ENCODE results near the gene TJP2.

TJP2 gene

GRCh38 chr9:69173891-69174615 is at the start of gene TJP2:
TJP2 (plus strand) TSS chr9:69174277; CDS start chr9:69174373, 96 bp downstream.
- peak; percentile 52 for DNase-seq

GRCh38 chr9:69130456-69131441 is 43.3 kb upstream of the TJP2 start:
- no peak for DNase-seq

GRCh38 chr9:69131682-69132081 is 42.4 kb upstream of the TJP2 start:
- no peak for DNase-seq

- DNase-seq: no peak
Measured at GRCh38 chr9:69132361-69132760, 41.7 kb upstream of the TJP2 start.

- DNase-seq: no peak
Measured at GRCh38 chr9:69134412-69134811, 39.7 kb upstream of the TJP2 start.

GRCh38 chr9:69136185-69136584 is 37.9 kb upstream of the TJP2 start:
- DNase-seq: no peak

GRCh38 chr9:69136779-69137178 is 37.3 kb upstream of the TJP2 start:
- no peak for DNase-seq

GRCh38 chr9:69137311-69137710 is 36.8 kb upstream of the TJP2 start:
- DNase-seq: no peak

- no peak for DNase-seq
Measured at GRCh38 chr9:69139596-69139995, 34.5 kb upstream of the TJP2 start.

- DNase-seq: no peak
Measured at GRCh38 chr9:69140123-69140735, 33.8 kb upstream of the TJP2 start.

GRCh38 chr9:69141851-69142250 is 32.2 kb upstream of the TJP2 start:
- no peak for DNase-seq

- no peak for DNase-seq
Measured at GRCh38 chr9:69143291-69143690, 30.8 kb upstream of the TJP2 start.

- no peak for DNase-seq
Measured at GRCh38 chr9:69145144-69145715, 28.8 kb upstream of the TJP2 start.

GRCh38 chr9:69147041-69147834 is 26.8 kb upstream of the TJP2 start:
- DNase-seq: no peak

- DNase-seq: peak; percentile 11
Measured at GRCh38 chr9:69149321-69149807, 24.7 kb upstream of the TJP2 start.

- no peak for DNase-seq
Measured at GRCh38 chr9:69151506-69151905, 22.6 kb upstream of the TJP2 start.

- no peak for DNase-seq
Measured at GRCh38 chr9:69153707-69154521, 20.2 kb upstream of the TJP2 start.

GRCh38 chr9:69155341-69156030 is 18.6 kb upstream of the TJP2 start:
- DNase-seq: peak; percentile 33

- no peak for DNase-seq
Measured at GRCh38 chr9:69157751-69158466, 16.2 kb upstream of the TJP2 start.

GRCh38 chr9:69158471-69158870 is 15.6 kb upstream of the TJP2 start:
- no peak for DNase-seq
